NCI-H82 (cell line): ENCODE data around the gene RPUSD1.
A peak's percentile ranks its signal among the peaks of the same experiment; 100 is the strongest.

Experiments
- DNase-seq: peaks from one replicate; lab custom pipeline; 2025; lab: John Stamatoyannopoulos, UW

Gene RPUSD1

GRCh38 chr16:799111-799947 lies 11.1 kb upstream of the RPUSD1 start:
- DNase-seq, result no peak

GRCh38 chr16:798666-799065 lies 10.5 kb upstream of the RPUSD1 start:
- no peak for DNase-seq

DNA sequence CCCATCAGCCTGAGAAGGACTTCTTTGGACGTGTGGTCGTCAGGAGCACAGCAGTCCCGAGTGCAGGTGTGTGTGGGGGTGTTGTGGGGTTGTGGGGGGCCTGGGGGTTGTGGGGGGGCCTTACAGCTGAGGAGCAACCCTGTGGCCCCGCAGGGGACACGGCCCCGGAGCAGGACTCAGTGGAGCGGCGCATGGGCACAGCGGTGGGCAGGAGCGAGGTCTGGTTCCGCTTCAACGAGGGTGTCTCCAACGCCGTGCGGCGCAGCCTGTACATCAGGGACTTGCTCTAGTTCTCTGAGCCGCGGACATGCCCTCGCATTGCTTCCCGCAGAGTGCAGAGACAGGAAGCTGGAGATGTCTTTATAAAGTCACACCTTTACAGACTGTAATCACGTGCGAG lies 9.5 kb upstream of the RPUSD1 start:
- DNase-seq, result no peak

- peak; percentile 39 for DNase-seq
Observed at GRCh38 chr16:797120-797420, 8.9 kb upstream of the RPUSD1 start.

DNA sequence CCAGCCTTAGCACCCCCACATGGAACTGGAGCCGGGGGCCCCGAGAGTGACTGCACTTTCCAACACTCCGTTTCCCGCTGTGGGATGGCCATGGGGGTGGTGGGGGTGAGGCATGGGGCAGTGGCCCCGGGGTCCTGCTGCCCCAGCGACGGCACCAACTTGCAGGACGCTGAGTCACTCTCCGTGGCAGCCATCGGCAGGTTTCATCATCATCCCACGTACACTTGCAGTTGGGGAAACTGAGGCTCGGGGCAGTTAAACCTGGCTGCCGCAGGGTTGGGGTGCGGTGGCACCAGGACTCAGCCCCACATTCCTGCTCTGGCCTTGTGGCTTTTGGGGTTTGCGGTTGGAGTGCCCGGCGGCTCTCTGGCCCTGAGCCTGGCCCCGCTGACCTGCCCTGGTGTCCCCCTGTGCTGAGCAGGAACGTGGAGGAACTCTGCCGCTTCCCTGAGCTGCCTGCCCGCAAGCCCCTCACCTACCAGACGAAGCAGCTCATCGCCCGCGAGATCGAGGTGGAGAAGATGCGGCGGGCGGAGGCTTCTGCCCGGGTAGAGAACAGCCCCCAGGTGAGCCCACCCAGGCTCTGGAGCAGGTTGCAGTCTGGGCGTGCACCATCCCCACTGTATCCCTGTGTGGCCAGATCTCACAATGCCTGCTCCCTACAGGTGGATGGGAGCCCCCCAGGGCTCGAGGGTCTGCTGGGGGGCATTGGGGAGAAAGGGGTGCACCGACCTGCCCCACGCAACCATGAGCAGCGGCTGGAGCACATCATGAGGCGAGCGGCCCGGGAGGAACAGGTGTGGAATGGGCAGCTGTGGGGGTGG lies 8.3 kb upstream of the RPUSD1 start:
- DNase-seq, result no peak

DNA sequence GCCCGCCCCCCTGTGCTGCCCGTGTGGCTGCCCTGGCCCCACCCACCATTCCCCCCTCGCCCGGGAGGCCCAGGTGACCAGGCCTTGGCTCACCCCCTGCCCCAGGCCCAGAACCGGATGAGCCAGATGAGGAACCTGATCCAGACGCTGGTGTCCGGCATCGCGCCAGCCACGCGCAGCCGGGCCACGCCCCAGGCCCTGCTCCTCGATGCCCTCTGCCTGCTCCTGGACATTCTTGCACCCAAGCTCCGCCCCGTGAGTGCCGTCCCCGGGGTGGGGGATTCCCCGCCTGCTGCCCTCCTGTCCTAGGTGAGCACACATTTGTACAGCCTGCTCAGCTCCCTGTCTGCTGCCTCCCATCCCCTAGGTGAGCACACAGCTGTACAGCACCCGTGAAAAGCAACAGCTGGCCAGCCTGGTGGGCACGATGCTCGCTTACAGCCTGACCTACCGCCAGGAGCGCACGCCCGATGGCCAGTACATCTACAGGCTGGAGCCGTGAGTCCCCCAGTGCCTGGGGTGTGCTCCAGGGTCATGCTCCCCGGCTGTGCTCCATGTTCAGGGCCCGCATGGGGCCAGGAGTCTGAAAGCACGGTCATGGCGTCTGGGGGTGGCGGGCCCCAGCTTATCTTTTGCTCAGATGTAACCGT lies 7.5 kb upstream of the RPUSD1 start:
- no peak for DNase-seq

- peak; percentile 61 for DNase-seq
Observed at GRCh38 chr16:794853-795466, 6.8 kb upstream of the RPUSD1 start.

DNA sequence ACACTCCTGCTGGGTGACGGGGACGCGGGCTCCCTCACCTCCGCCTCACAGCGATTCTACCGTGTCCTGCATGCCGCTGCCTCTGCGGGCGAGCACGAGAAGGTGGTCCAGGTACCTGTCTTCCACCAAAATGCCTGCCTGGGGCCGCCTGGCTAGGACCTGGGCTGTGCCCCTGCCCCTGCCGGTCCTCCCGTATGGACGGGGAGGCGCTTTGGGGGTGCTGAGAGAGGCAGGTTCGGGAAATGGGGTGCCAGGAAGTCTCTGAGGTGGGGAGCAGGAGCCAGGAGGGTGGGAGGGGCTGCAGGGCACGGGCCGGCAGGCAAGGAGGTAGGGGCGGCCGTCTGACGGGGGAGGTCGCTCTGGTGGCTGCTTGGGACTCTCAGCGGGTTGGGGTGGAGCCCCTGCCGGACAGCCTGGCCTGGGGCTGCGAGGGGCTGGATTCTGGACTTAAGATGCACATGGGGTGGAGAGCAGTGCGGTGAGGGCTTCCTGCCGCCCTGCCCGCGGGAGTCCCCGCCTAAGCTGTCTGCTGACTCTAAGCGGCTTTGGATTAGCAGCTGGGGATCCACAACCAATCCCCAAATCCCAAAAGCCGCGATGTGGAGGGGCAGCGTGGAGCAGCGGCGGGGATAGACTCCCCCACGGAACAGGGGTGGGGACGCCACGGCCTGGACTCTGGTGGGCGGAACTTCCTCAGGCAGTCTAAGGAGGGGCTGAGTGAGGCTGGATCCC lies 6.1 kb upstream of the RPUSD1 start:
- peak; percentile 94 for DNase-seq

GRCh38 chr16:793414-793813 lies 5.2 kb upstream of the RPUSD1 start:
- DNase-seq, result no peak

- no peak for DNase-seq
Observed at GRCh38 chr16:792221-792995, 4.2 kb upstream of the RPUSD1 start.

- DNase-seq, result no peak
Observed at GRCh38 chr16:791131-791530, 3.0 kb upstream of the RPUSD1 start.

- no peak for DNase-seq
Observed at GRCh38 chr16:790086-790485, 1.9 kb upstream of the RPUSD1 start.

DNA sequence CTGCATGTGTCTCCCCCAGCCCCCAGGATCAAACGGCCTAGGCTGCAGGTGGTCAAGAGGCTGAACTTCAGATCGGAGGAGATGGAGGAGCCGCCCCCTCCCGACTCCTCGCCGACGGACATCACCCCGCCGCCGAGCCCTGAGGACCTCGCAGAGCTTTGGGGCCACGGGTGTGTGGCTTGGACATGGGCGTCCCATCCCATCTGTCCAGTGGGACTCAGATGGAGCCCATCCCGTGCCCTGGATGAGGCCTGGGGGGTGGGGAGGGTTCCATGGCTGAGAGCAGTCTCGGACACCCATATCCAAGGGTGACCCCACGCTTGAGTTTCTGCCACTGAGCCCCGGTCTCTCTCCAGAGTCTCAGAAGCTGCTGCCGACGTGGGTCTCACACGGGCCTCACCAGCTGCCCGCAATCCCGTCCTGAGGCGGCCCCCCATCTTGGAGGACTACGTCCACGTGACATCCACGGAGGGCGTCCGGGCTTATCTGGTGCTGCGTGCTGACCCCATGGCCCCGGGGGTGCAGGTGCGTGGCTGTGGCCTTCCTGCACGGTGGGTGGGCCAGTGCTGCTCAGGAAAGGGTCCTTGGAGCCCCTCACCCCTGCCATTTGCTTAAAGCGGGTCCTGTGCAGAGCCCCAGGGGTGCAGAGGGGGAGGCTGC lies 1.1 kb upstream of the RPUSD1 start:
- no peak for DNase-seq

GRCh38 chr16:788399-789126 lies 382 bp upstream of the RPUSD1 start, which contains the start of gene CHTF18:
Gene CHTF18 (plus strand): TSS chr16:788620. CDS start chr16:788685, 65 bp downstream.
- peak; percentile 93 for DNase-seq

DNA sequence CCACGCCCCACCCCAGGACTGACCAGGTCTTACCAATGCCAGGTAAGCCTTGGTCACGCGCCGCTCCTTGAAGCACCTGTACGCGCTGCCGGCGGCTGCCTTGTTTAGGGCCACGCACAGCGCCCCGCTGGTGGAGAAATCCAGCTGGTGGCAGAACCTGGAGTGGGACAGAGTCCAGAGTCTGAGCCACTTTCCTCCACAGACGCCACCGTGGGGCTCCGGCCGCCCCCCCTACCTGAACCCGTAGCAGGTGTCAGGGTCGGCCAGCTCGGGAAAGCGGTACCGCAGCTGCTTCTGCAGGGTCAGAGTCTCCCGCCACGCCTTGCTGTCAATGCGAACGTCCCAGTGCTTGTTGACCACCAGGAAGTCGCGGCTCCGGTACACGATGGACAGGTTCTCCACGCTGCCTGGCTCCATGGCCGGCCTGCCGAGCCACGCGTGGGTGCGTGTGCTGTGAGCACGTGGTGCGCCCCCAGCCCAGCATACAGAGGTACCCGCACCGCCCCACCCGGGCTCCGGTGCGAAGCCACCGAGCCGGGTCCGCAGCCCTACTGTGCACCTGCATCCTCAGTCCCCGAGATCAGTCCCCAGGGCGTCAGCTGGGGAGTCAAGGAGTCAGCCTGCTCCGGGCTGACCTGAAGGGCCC lies 737 bp downstream of the RPUSD1 start:
- no peak for DNase-seq

- DNase-seq, result peak; percentile 72
Observed at GRCh38 chr16:785563-786535, 2.3 kb downstream of the RPUSD1 start.

GRCh38 chr16:784431-784830 lies 3.8 kb downstream of the RPUSD1 start:
- DNase-seq, result no peak
